Liver (tissue), 9 donors: ENCODE measurements around the gene SOX6. TPM values are rescaled to one million over a fixed set of nuclear protein-coding genes. Genes with fewer than 3 reads are reported as not detected.
A peak's percentile ranks its signal among the peaks of the same experiment; 100 is the strongest.

Experiments used
- DNase-seq: peaks from one replicate; pipeline ENCODE4 v3.0.0-alpha.2; 2017; ENCODE audit warnings: low spot score
- H3K27ac ChIP-seq, 2 donors: one replicate each; pipeline ENCODE4 v1.7.0; 2013; ENCODE audit warnings: inconsistent platforms in 2 of 2, low read length in 2 of 2, control low read depth in 1 of 2, low read depth in 1 of 2, mild to moderate bottlenecking in 1 of 2
- H3K27me3 ChIP-seq, 4 donors: one replicate each; pipeline versions ENCODE4 v1.6.1 to v1.7.0; 2013; ENCODE audit warnings: low read length in 3 of 4, inconsistent platforms in 1 of 4, mild to moderate bottlenecking in 1 of 4, moderate library complexity in 1 of 4; ENCODE audit not compliant: control insufficient read depth in 4 of 4, insufficient read depth in 4 of 4
- H3K36me3 ChIP-seq, 4 donors: one replicate each; pipeline versions ENCODE4 v1.6.1 to v1.7.0; 2013; ENCODE audit warnings: low read length in 3 of 4, mild to moderate bottlenecking in 3 of 4, low read depth in 1 of 4, moderate library complexity in 1 of 4; ENCODE audit not compliant: control insufficient read depth in 4 of 4, insufficient read depth in 3 of 4
- H3K4me1 ChIP-seq, 4 donors: one replicate each; pipeline versions ENCODE4 v1.6.1 to v1.7.0; 2013; ENCODE audit warnings: low read length in 3 of 4, mild to moderate bottlenecking in 3 of 4, moderate library complexity in 1 of 4; ENCODE audit not compliant: control insufficient read depth in 4 of 4, insufficient read depth in 4 of 4
- H3K4me3 ChIP-seq, 3 donors: one replicate each; pipeline versions ENCODE4 v1.6.1 to v1.7.0; 2013; ENCODE audit warnings: low read length in 3 of 3, control low read depth in 1 of 3, low read depth in 1 of 3, mild to moderate bottlenecking in 1 of 3
- H3K9ac ChIP-seq, 2 donors: one replicate each; pipeline ENCODE4 v1.7.0; 2013; ENCODE audit warnings: low read length in 2 of 2, mild to moderate bottlenecking in 2 of 2, moderate library complexity in 2 of 2, control low read depth in 1 of 2, low read depth in 1 of 2
- H3K9me3 ChIP-seq, 4 donors: one replicate each; pipeline versions ENCODE4 v1.6.1 to v1.7.0; 2013; ENCODE audit warnings: low read length in 3 of 4; ENCODE audit not compliant: control insufficient read depth in 4 of 4
- EGR1 ChIP-seq, 2 donors: IDR thresholded peaks; 2 replicates each; pipeline ENCODE4 v1.6.1; 2016 to 2018; ENCODE audit warnings: antibody characterized with exemption in 2 of 2, low read depth in 2 of 2
- FOXA1 ChIP-seq: IDR thresholded peaks from 2 replicates; pipeline ENCODE4 v1.6.1; 2016; ENCODE audit warnings: antibody characterized with exemption
- FOXA2 ChIP-seq: IDR thresholded peaks from 2 replicates; pipeline ENCODE4 v1.6.1; 2016; ENCODE audit warnings: antibody characterized with exemption
- HNF4A ChIP-seq, 2 donors: conservative IDR thresholded peaks; 2 replicates each; pipeline ENCODE4 v1.6.1; 2016; ENCODE audit warnings: antibody characterized with exemption in 2 of 2, mild to moderate bottlenecking in 2 of 2
- HNF4G ChIP-seq: IDR thresholded peaks from 2 replicates; pipeline ENCODE4 v1.6.1; 2016; ENCODE audit warnings: antibody characterized with exemption
- JUND ChIP-seq, 2 donors: IDR thresholded peaks; 2 replicates each; pipeline ENCODE4 v1.6.1; 2016; ENCODE audit warnings: antibody characterized with exemption in 2 of 2
- NR2F2 ChIP-seq: IDR thresholded peaks from 2 replicates; pipeline ENCODE4 v1.6.1; 2016; ENCODE audit warnings: antibody characterized with exemption
- RXRA ChIP-seq, 2 donors: IDR thresholded peaks; 2 replicates each; pipeline ENCODE4 v1.6.1; 2017 to 2018; ENCODE audit warnings: antibody characterized with exemption in 2 of 2, mild to moderate bottlenecking in 1 of 2
- SP1 ChIP-seq: IDR thresholded peaks from 2 replicates; pipeline ENCODE4 v1.6.1; 2018; ENCODE audit warnings: antibody characterized with exemption, mild to moderate bottlenecking
- TAF1 ChIP-seq: conservative IDR thresholded peaks from 2 replicates; pipeline ENCODE4 v1.6.1; 2016; ENCODE audit warnings: antibody characterized with exemption, mild to moderate bottlenecking
- YY1 ChIP-seq: IDR thresholded peaks from 2 replicates; pipeline ENCODE4 v1.6.1; 2016; ENCODE audit warnings: antibody characterized with exemption, mild to moderate bottlenecking
- WGBS: extraction: QIAGEN DNeasy Blood & Tissue Kit; methylation state at CpG from one replicate; pipeline ENCODE4 v1.1.7; 2013; 5-methylcytosine and 5-hydroxymethylcytosine counted together
- polyA plus RNA-seq, 2 donors: library from polyadenylated mRNA; stranded (reverse) in 1 of 2; unstranded in 1 of 2; fragments of 200-250 nt in 1 of 2; fragments of >200 nt in 1 of 2; fragmentation: Nextera tagmentation in 1 of 2; extraction: Ambion mirVana in 1 of 2; gene quantifications; one replicate each; pipeline versions ENCODE4 v1.2.1 to v1.2.3, GENCODE V29; 2013 to 2015
- total RNA-seq, 2 donors: library from RNA; depleted of rRNA; stranded (reverse); fragments of >200 nt; gene quantifications; one replicate each; pipeline ENCODE4 v1.2.3, GENCODE V29; 2014
- TF ChIP-seq, protein P1 (sequence below): IDR thresholded peaks from 2 replicates; pipeline ENCODE4 v1.6.1; 2016; ENCODE audit warnings: antibody characterized with exemption
- TF ChIP-seq, protein P2 (sequence below): IDR thresholded peaks from 2 replicates; pipeline ENCODE4 v1.6.1; 2016; ENCODE audit warnings: antibody characterized with exemption
- TF ChIP-seq, protein P3 (sequence below): fragments of 150-350 bp; IDR thresholded peaks from 2 replicates; pipeline ENCODE4 v1.5.1; 2017; ENCODE audit warnings: improper control_type of control experiment, low read depth, low read length; ENCODE audit not compliant: missing input control
- TF ChIP-seq, protein P4 (sequence below): IDR thresholded peaks from 2 replicates; pipeline ENCODE4 v1.6.1; 2016; ENCODE audit warnings: antibody characterized with exemption, mild to moderate bottlenecking
- TF ChIP-seq, protein P5 (sequence below): IDR thresholded peaks from 2 replicates; pipeline ENCODE4 v1.6.1; 2016; ENCODE audit warnings: antibody characterized with exemption
- donor health status: healthy.
- donor health status: healthy.
- donor health status: healthy.
- donor health status: healthy.
- donor health status: healthy.

Gene SOX6
- total and polyA plus RNA-seq, 4 donors = 2.4 to 111 (median 14.8) TPM

DNA sequence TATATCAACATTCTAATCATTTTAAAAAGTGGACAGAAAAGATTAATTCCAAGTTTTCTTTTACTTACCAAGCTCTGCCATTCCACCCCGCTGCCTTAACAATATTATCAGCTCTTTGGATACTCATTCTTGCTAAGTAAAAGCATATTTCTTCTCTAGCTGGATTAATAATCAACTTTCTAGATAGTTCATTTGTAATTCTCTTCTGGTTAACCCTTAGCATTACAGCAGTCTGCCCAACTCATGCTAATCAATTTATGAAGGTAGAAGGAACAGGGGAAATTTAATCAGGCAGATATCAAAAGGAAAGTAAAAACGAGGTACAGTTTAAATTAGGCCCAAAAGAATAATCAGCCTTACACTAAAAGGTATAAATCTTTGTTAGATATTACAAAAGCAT lies 41.0 kb upstream of the SOX6 start (continued):
- TF ChIP-seq TAF1 (peak; percentile 89), HNF4G (no peak), NR2F2 (no peak), JUND (IDR thresholded peaks at IDR 0.05) (no peak), FOXA1 (no peak), RXRA (IDR thresholded peaks at IDR 0.05) (no peak), EGR1 (IDR thresholded peaks at IDR 0.05; ENCODE audit: low read depth in 2 of 2) (no peak), FOXA2 (no peak)
- TF ChIP-seq, protein P1, sequence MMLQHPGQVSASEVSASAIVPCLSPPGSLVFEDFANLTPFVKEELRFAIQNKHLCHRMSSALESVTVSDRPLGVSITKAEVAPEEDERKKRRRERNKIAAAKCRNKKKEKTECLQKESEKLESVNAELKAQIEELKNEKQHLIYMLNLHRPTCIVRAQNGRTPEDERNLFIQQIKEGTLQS = no peak
- TF ChIP-seq, protein P2, sequence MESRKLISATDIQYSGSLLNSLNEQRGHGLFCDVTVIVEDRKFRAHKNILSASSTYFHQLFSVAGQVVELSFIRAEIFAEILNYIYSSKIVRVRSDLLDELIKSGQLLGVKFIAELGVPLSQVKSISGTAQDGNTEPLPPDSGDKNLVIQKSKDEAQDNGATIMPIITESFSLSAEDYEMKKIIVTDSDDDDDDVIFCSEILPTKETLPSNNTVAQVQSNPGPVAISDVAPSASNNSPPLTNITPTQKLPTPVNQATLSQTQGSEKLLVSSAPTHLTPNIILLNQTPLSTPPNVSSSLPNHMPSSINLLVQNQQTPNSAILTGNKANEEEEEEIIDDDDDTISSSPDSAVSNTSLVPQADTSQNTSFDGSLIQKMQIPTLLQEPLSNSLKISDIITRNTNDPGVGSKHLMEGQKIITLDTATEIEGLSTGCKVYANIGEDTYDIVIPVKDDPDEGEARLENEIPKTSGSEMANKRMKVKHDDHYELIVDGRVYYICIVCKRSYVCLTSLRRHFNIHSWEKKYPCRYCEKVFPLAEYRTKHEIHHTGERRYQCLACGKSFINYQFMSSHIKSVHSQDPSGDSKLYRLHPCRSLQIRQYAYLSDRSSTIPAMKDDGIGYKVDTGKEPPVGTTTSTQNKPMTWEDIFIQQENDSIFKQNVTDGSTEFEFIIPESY = no peak

DNA sequence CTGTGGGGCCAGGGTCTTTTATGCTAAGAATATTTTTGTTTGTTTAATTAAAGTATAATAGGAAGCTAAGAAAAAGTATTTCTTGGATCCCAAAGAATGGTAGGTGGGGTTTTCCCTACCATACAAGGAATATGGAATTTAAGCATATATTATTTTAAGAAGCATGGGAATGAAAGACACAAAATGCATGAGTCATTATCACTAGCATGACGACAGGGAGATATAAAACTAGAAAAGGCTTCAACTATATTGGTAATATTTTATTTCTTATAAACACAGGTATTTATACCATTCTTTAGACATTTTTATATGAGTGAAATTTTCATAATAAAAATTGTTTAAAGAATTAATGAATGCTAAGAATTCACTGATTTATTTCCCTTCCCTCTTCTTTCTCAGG lies 39.3 kb upstream of the SOX6 start:
- Histone ChIP-seq H3K9me3 (no peaks in the 10 kb centered on the region), H3K27ac (no peak overlapping the region), H3K9ac (no peak overlapping the region), H3K4me1 (peaks cover 0 to 16% (median 7%) of the 10 kb centered on the region in 4 donors), H3K36me3 (no peaks in the 10 kb centered on the region), H3K27me3 (no peaks in the 10 kb centered on the region), H3K4me3 (no peak overlapping the region)
- DNase-seq = no peak
- no peak for TF ChIP-seq RXRA (IDR thresholded peaks at IDR 0.05)
- TF ChIP-seq EGR1 (IDR thresholded peaks at IDR 0.05; ENCODE audit: low read depth in 2 of 2) = no peak
- TF ChIP-seq, protein P3, sequence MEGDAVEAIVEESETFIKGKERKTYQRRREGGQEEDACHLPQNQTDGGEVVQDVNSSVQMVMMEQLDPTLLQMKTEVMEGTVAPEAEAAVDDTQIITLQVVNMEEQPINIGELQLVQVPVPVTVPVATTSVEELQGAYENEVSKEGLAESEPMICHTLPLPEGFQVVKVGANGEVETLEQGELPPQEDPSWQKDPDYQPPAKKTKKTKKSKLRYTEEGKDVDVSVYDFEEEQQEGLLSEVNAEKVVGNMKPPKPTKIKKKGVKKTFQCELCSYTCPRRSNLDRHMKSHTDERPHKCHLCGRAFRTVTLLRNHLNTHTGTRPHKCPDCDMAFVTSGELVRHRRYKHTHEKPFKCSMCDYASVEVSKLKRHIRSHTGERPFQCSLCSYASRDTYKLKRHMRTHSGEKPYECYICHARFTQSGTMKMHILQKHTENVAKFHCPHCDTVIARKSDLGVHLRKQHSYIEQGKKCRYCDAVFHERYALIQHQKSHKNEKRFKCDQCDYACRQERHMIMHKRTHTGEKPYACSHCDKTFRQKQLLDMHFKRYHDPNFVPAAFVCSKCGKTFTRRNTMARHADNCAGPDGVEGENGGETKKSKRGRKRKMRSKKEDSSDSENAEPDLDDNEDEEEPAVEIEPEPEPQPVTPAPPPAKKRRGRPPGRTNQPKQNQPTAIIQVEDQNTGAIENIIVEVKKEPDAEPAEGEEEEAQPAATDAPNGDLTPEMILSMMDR = no peak
- no peak for TF ChIP-seq HNF4A (conservative IDR thresholded peaks at IDR 0.05)
- TF ChIP-seq, protein P4, sequence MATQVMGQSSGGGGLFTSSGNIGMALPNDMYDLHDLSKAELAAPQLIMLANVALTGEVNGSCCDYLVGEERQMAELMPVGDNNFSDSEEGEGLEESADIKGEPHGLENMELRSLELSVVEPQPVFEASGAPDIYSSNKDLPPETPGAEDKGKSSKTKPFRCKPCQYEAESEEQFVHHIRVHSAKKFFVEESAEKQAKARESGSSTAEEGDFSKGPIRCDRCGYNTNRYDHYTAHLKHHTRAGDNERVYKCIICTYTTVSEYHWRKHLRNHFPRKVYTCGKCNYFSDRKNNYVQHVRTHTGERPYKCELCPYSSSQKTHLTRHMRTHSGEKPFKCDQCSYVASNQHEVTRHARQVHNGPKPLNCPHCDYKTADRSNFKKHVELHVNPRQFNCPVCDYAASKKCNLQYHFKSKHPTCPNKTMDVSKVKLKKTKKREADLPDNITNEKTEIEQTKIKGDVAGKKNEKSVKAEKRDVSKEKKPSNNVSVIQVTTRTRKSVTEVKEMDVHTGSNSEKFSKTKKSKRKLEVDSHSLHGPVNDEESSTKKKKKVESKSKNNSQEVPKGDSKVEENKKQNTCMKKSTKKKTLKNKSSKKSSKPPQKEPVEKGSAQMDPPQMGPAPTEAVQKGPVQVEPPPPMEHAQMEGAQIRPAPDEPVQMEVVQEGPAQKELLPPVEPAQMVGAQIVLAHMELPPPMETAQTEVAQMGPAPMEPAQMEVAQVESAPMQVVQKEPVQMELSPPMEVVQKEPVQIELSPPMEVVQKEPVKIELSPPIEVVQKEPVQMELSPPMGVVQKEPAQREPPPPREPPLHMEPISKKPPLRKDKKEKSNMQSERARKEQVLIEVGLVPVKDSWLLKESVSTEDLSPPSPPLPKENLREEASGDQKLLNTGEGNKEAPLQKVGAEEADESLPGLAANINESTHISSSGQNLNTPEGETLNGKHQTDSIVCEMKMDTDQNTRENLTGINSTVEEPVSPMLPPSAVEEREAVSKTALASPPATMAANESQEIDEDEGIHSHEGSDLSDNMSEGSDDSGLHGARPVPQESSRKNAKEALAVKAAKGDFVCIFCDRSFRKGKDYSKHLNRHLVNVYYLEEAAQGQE = no peak
- TF ChIP-seq FOXA2 = no peak
- TF ChIP-seq HNF4G = no peak
- 62% methylated on average over 1 of the region's 1 CpG for WGBS

DNA sequence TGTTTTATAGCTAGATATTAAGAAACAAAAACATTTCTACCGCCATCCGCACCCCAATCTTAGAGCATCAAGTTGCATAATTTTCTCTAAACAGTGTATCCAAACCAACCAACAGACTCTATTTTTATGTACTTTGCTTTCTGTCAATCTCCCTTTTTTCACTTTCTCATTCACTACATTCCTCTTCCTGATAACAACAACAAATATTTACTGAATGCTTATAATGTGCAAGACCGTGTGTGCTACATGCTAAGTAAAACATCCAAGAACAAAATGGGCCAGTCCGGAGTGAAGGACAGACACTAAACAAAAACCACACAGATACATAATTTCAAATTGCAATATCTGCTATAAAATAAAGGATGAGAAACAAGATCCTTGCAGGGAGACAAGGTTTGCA lies 38.6 kb upstream of the SOX6 start:
- Histone ChIP-seq H3K9ac (no peak overlapping the region), H3K9me3 (no peaks in the 10 kb centered on the region), H3K27me3 (no peaks in the 10 kb centered on the region), H3K4me1 (peaks cover 0 to 16% (median 7%) of the 10 kb centered on the region in 4 donors), H3K4me3 (peak overlapping the region in 2 of 3 donors; percentile 6 to 29), H3K36me3 (no peaks in the 10 kb centered on the region), H3K27ac (no peak overlapping the region)
- 27% methylated on average over 4 of the region's 4 CpGs for WGBS
- no peak for DNase-seq
- peak in 1 of 2 donors; percentile 7 for TF ChIP-seq HNF4A (conservative IDR thresholded peaks at IDR 0.05)
- no peak for TF ChIP-seq HNF4G
- no peak for TF ChIP-seq YY1
- TF ChIP-seq SP1 = no peak
- TF ChIP-seq FOXA2 = no peak
- TF ChIP-seq, protein P5, sequence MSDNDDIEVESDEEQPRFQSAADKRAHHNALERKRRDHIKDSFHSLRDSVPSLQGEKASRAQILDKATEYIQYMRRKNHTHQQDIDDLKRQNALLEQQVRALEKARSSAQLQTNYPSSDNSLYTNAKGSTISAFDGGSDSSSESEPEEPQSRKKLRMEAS = no peak
- TF ChIP-seq, protein P1 = no peak
- TF ChIP-seq FOXA1 = no peak
- TF ChIP-seq, protein P2 = no peak
- peak in 1 of 2 donors; percentile 6 for TF ChIP-seq RXRA (IDR thresholded peaks at IDR 0.05)
- no peak for TF ChIP-seq NR2F2
- TF ChIP-seq EGR1 (IDR thresholded peaks at IDR 0.05; ENCODE audit: low read depth in 2 of 2) = no peak
- TF ChIP-seq, protein P3 = no peak
